Fibroblast of lung (primary cell): Measurements from ENCODE around the gene UCN2.

ENCODE experiments used
- CTCF ChIP-seq, 2 donors: IDR thresholded peaks in 1 of 2; conservative IDR thresholded peaks in 1 of 2; 1 replicate in 1 of 2; 2 replicates in 1 of 2; pipeline ENCODE4 v1.5.1; 2011 to 2012; ENCODE audit warnings: low read length in 2 of 2, control low read depth in 1 of 2, inconsistent platforms in 1 of 2, low read depth in 1 of 2, mild to moderate bottlenecking in 1 of 2
- EZH2 ChIP-seq: IDR thresholded peaks from 2 replicates; pipeline ENCODE4 v1.5.1; 2012; ENCODE audit warnings: low read length, control low read depth, mild to moderate bottlenecking; ENCODE audit errors: missing control alignments

DNA sequence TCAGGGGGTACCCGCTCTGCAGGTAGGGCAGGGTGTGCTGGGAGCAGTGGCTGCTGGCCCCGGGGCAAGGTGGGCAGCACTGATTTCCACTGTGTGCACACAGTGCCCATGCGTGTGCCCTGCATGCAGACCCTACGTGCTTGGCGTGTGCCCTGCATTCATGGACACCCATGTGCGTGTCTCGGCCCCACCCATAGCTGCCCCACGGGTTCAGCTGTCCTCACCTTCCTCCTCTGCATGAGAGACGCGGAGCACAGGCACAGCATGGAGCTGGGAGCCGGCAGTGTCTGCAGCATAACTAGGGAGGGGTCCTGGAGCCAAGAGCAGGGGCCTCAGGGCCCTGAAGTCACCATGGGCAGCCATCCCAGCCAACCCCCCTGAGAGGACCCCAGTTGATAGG is 1.6 kb upstream of the UCN2 start:
- no peak for TF ChIP-seq EZH2
- no peak for TF ChIP-seq CTCF (conservative IDR thresholded peaks at IDR 0.05 in 1 of 2, IDR thresholded peaks at IDR 0.05 in 1 of 2; ENCODE audit: low read depth in 1 of 2, low read length in 2 of 2)
